H1 (cell line): ENCODE data around the gene ACBD4. TPM values are rescaled to one million over a fixed set of nuclear protein-coding genes. Genes with fewer than 3 reads are reported as not detected.

Experiments used
- ASH2L ChIP-seq: fragments of 200-600, 300-600 bp; sonication (generic); IDR thresholded peaks from one replicate; pipeline ENCODE4 v1.7.1; 2017; ENCODE audit warnings: low read length
- CBX8 ChIP-seq: fragments of 300-800, 300-1000 bp; sonication (generic); IDR thresholded peaks from 2 replicates; pipeline ENCODE4 v1.7.1; 2016; ENCODE audit warnings: low read depth, low read length, borderline replicate concordance
- CHD7 ChIP-seq: fragments of 300-600 bp; sonication (generic); IDR thresholded peaks from 2 replicates; pipeline ENCODE4 v1.7.1; 2012; ENCODE audit warnings: low read length, moderate library complexity, mild to moderate bottlenecking, inconsistent platforms; ENCODE audit not compliant: insufficient replicate concordance
- CREB1 ChIP-seq: IDR thresholded peaks from 2 replicates; pipeline ENCODE4 v1.6.1; 2012; ENCODE audit warnings: inconsistent platforms
- CTBP2 ChIP-seq: IDR thresholded peaks from 2 replicates; pipeline ENCODE4 v1.7.0; 2011; ENCODE audit warnings: borderline replicate concordance, mild to moderate bottlenecking, moderate library complexity, mixed read lengths, low read length; ENCODE audit not compliant: insufficient read depth, insufficient read length
- GABPA ChIP-seq: IDR thresholded peaks from 2 replicates; pipeline ENCODE4 v1.6.1; 2011; ENCODE audit warnings: mild to moderate bottlenecking, low read length, moderate library complexity, borderline replicate concordance; ENCODE audit not compliant: insufficient read depth
- HDAC6 ChIP-seq: IDR thresholded peaks from one replicate; pipeline ENCODE4 v1.7.1; 2012; ENCODE audit warnings: low read depth, mild to moderate bottlenecking, inconsistent platforms, low read length, moderate library complexity
- RAD21 ChIP-seq, 2 experiments: IDR thresholded peaks in 1 of 2; conservative IDR thresholded peaks in 1 of 2; 2 replicates each; pipeline ENCODE4 v1.6.1; 2011; ENCODE audit warnings: low read depth in 2 of 2, low read length in 2 of 2, improper control_type of control experiment in 1 of 2, inconsistent platforms in 1 of 2, mild to moderate bottlenecking in 1 of 2, moderate library complexity in 1 of 2
- RFX5 ChIP-seq: IDR thresholded peaks from 2 replicates; pipeline ENCODE4 v1.6.1; 2011; ENCODE audit warnings: low read depth, low read length, improper control_type of control experiment, borderline replicate concordance
- TAF7 ChIP-seq: optimal IDR thresholded peaks from 2 replicates; pipeline ENCODE3; 2011; ENCODE audit warnings: low read depth, mild to moderate bottlenecking, inconsistent platforms, low read length, moderate library complexity, borderline replicate concordance
- polyA plus RNA-seq, 7 experiments: library from polyadenylated mRNA; depleted of rRNA in 3 of 7; stranded (reverse) in 5 of 7; unstranded in 2 of 7; fragments of >200 nt in 5 of 7; fragments of 200-250 nt in 2 of 7; gene quantifications; 1 replicate in 5 of 7; 2 replicates in 1 of 7; 4 replicates in 1 of 7; pipeline versions ENCODE4 v1.2.1 to v1.2.3, GENCODE V29; 2011 to 2013; ENCODE audit warnings: missing spikeins in 2 of 7, mixed read lengths in 2 of 7
- total RNA-seq: library from RNA; stranded (reverse); fragmentation: NEBNext Ultra II Directional; extraction: Animal tissue kit (Norgen Biotek cat#: 25700); gene quantifications from 2 replicates; pipeline ENCODE4 v1.2.1, GENCODE V29; 2021

ACBD4 gene
- total and polyA plus RNA-seq, 2 of the 8 experiments (the other 6 are each of a cell fraction or from before 2014, with no cell fraction given), result 7.3 to 10.7 TPM

GRCh38 chr17:45098081-45098868, 37.2 kb upstream of the ACBD4 start (continued):
- TF ChIP-seq CHD7 (no peak), CTBP2 (no peak), CBX8 (no peak), ASH2L (no peak), RFX5 (no peak), HDAC6 (no peak), TAF7 (no peak), GABPA (no peak), RAD21 (IDR thresholded peaks at IDR 0.05 in 1 of 2, conservative IDR thresholded peaks at IDR 0.05 in 1 of 2; ENCODE audit: low read depth in 2 of 2, low read length in 2 of 2) (no peak), CREB1 (no peak)
